ENCODE results near the gene ORC1.

ORC1 gene

DNA sequence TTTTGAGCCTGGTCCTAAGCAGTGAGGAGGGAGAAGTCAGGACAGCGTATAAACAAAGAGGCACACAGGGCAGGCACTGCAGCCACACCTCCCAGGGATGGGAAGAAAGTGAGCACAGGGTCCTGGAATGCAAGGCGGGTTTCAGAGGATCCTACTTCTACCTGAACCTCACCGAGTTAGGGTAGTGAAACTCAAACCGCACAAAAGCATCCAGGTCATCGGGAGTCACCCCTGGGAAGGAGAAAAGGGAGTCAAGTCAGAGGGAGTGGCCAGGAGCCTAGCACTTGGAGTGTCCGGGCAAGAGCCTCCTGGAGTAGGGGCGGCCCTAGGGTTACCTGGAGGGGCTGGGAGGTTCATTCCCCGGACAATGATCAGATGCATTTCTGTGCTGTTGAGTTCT is 48.8 kb downstream of the ORC1 start:
- DNase-seq (ENCODE audit: low spot score), result no peak
- in situ Hi-C loops (cut with MboI; ENCODE audit: low sequenced_read_pairs, unreplicated experiment), result no loop called here
- TF ChIP-seq, protein P1, sequence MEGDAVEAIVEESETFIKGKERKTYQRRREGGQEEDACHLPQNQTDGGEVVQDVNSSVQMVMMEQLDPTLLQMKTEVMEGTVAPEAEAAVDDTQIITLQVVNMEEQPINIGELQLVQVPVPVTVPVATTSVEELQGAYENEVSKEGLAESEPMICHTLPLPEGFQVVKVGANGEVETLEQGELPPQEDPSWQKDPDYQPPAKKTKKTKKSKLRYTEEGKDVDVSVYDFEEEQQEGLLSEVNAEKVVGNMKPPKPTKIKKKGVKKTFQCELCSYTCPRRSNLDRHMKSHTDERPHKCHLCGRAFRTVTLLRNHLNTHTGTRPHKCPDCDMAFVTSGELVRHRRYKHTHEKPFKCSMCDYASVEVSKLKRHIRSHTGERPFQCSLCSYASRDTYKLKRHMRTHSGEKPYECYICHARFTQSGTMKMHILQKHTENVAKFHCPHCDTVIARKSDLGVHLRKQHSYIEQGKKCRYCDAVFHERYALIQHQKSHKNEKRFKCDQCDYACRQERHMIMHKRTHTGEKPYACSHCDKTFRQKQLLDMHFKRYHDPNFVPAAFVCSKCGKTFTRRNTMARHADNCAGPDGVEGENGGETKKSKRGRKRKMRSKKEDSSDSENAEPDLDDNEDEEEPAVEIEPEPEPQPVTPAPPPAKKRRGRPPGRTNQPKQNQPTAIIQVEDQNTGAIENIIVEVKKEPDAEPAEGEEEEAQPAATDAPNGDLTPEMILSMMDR (IDR thresholded peaks at IDR 0.05; ENCODE audit: borderline replicate concordance, control extremely low read depth, extremely low read depth, insufficient read depth, missing control alignments), result no peak

DNA sequence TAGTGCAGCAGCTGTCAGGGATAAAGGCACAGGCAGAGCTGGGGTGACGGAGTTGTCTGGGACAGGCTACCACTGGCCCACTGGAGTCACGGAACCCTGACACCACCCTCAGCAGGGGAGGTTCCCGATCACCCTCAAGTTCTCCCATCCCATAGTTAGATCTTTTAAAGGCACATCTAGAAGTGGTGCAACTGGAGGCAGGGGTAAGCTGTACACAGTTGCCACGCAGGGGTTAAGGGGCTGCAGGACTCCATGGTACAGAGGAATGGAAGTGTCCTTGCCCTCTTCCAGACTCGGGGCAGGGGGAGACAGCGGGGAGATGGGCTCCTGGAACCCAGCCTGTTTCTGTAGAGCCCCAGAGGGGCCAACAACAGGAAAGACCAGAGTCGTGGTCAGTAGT is 51.5 kb downstream of the ORC1 start:
- TF ChIP-seq, protein P1 (IDR thresholded peaks at IDR 0.05; ENCODE audit: borderline replicate concordance, control extremely low read depth, extremely low read depth, insufficient read depth, missing control alignments), result no peak
- no peak for DNase-seq (ENCODE audit: low spot score)
- in situ Hi-C loops (cut with MboI; ENCODE audit: low sequenced_read_pairs, unreplicated experiment), result no loop called here

DNA sequence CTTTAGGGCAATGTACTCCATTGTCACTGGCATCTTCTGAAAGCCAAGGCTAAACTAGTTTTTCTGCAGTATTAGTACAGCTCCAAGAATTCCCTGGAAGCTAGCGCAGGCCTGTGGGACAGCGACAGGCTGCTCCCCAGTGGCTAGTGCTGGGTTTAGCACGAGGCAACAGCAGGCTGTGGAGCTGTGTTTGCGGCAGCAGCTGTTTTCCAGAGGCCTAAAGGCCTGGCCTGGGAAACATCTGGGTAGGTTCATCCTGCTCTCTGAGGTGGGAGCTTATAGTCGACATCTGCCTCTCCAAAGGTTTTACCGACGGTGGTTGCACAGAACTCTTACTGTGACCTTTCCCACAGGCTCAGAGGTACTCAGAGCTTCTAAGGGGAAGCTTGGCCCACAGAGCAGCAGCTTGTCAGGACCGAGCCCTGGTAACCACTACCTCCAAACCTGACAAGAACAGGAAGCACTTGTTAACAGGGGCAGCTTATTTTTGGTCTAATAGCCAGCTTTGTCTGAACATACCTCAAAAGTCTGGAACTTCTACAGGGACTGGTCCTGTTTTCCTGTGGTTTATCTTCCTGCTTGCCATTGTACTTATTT is 55.4 kb downstream of the ORC1 start:
- no peak for DNase-seq (ENCODE audit: low spot score)
- in situ Hi-C loops (cut with MboI; ENCODE audit: low sequenced_read_pairs, unreplicated experiment), result no loop called here
- TF ChIP-seq, protein P1 (IDR thresholded peaks at IDR 0.05; ENCODE audit: borderline replicate concordance, control extremely low read depth, extremely low read depth, insufficient read depth, missing control alignments), result no peak

DNA sequence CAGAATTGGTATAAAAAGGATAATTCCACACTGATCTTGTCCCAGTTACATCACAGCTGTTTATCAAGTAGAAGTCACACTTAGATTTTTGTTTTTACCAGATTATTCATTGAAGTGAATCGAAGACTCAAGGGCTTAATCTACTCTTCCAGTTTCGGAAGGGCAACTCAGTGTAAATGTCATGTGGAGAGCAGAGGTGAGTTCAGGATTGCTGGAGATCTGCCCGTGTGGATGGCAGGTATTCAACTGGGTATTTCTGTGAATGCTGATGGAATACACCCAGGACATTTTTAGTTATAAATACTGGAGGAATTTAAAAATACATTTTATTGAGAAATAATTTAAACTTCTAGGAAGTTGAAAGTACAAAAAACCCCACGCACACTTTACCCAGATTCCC is 57.6 kb downstream of the ORC1 start:
- in situ Hi-C loops (cut with MboI; ENCODE audit: low sequenced_read_pairs, unreplicated experiment), result no loop called here
- DNase-seq (ENCODE audit: low spot score), result no peak
- TF ChIP-seq, protein P1 (IDR thresholded peaks at IDR 0.05; ENCODE audit: borderline replicate concordance, control extremely low read depth, extremely low read depth, insufficient read depth, missing control alignments), result no peak

DNA sequence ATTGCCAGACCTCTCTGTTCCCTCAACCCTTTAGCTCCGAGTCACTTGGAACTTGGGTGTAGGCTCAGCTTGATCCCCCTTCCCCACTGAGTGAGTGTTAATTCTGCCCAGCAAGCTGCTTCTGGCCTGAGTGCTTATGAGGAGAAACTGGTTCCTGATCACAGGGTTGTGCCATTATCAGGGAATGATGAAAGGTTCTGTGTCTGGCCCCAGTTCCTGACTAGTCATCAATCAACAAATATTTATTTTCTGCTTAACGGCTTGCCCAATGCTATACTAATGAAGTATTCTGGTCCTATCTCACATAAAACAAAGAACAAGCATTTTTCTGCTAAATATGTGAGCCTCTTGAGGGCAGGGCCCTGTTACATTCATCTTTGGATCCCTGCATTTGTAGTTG is 59.0 kb downstream of the ORC1 start:
- no peak for DNase-seq (ENCODE audit: low spot score)
- in situ Hi-C loops (cut with MboI; ENCODE audit: low sequenced_read_pairs, unreplicated experiment), result no loop called here
- TF ChIP-seq, protein P1 (IDR thresholded peaks at IDR 0.05; ENCODE audit: borderline replicate concordance, control extremely low read depth, extremely low read depth, insufficient read depth, missing control alignments), result no peak

DNA sequence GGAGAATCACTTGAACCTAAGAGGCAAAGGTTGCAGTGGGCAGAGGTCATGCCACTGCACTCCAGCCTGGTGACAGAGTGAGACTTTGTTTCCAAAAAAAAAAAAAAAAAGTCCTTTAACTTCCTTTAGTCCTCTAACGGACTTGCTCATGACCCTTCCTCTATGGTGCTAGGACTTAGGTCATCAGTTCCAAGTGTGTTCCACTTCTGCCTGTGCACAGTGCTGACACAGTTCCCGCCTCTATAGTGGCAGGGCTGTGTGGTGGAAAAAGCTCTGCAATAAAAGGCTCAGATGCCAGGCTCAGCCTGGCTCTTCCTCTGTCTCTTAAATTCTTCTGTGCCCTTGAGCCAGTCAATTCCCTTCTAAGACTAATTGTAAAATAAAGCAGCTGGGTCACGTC is 60.2 kb downstream of the ORC1 start:
- TF ChIP-seq, protein P1 (IDR thresholded peaks at IDR 0.05; ENCODE audit: borderline replicate concordance, control extremely low read depth, extremely low read depth, insufficient read depth, missing control alignments), result no peak
- no peak for DNase-seq (ENCODE audit: low spot score)
- in situ Hi-C loops (cut with MboI; ENCODE audit: low sequenced_read_pairs, unreplicated experiment), result no loop called here

All from GM13976 (cell line).